Measurements from ENCODE around the gene MGA. TPM values are rescaled to one million over a fixed set of nuclear protein-coding genes. Genes with fewer than 3 reads are reported as not detected.

Gene MGA
- total RNA-seq, 4 donors from 2014 or later, result 25.3 to 39.4 (median 31.5) TPM

DNA sequence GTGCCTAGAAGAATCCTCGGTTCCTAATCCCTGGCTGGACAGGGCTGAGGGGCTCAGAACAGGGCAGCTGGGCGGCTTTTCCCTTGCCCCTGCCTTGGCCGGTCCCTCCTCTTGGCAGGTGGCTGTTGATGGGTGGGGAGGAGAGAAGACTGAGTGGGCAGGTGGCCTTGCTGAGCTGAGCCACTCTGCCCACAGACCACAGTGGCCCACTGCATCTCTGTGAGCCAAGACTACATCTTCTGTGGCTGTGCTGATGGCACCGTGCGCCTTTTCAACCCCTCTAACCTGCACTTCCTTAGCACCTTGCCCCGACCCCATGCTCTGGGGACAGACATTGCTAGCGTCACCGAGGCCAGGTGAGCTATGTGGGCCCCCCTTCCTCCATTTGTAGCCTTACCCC, 153.2 kb downstream of the MGA start:
- Histone ChIP-seq H3K27ac (replicated peaks in 1 of 4) (no peak overlapping the region), H3K4me1 (peaks cover 6 to 33% (median 14%) of the 10 kb centered on the region in 4 donors), H3K9me3 (no peaks in the 10 kb centered on the region), H3K27me3 (no peaks in the 10 kb centered on the region), H3K36me3 (peaks cover 27 to 67% (median 63%) of the 10 kb centered on the region in 4 donors), H3K4me3 (no peak overlapping the region)
- 88% methylated on average over 8 of the region's 8 CpGs for WGBS
- TF ChIP-seq EP300 (IDR thresholded peaks at IDR 0.05) (no peak), POLR2A (IDR thresholded peaks at IDR 0.05; ENCODE audit: low read depth) (no peak), POLR2AphosphoS5 (IDR thresholded peaks at IDR 0.05) (no peak)
- TF ChIP-seq, protein P1, sequence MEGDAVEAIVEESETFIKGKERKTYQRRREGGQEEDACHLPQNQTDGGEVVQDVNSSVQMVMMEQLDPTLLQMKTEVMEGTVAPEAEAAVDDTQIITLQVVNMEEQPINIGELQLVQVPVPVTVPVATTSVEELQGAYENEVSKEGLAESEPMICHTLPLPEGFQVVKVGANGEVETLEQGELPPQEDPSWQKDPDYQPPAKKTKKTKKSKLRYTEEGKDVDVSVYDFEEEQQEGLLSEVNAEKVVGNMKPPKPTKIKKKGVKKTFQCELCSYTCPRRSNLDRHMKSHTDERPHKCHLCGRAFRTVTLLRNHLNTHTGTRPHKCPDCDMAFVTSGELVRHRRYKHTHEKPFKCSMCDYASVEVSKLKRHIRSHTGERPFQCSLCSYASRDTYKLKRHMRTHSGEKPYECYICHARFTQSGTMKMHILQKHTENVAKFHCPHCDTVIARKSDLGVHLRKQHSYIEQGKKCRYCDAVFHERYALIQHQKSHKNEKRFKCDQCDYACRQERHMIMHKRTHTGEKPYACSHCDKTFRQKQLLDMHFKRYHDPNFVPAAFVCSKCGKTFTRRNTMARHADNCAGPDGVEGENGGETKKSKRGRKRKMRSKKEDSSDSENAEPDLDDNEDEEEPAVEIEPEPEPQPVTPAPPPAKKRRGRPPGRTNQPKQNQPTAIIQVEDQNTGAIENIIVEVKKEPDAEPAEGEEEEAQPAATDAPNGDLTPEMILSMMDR (IDR thresholded peaks at IDR 0.05), result no peak
- intact Hi-C loops (cut with DNase I), result loop anchor here (10.0 kb wide), 2 partner anchors 209 to 259 kb away; partner anchors contain the start of gene TYRO3
- DNase-seq (ENCODE audit: extremely low spot score), result no peak

DNA sequence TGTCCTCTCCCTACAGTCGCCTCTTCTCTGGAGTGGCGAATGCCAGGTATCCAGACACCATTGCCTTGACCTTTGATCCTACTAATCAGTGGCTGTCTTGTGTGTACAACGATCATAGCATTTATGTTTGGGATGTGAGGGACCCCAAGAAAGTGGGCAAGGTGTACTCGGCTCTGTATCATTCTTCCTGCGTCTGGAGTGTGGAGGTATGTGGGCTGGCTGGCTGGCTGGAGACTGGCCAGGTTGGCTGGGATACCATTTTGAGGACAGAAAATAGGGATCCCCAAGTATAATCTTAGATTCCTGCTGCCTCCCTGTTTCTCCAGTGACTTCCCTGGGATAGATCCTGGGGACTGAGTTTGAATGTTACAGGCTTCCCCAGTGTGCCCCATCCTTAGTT, 154.3 kb downstream of the MGA start:
- no peak overlapping the region for H3K27ac ChIP-seq (replicated peaks in 1 of 4)
- no peak overlapping the region for H3K4me3 ChIP-seq
- no peaks in the 10 kb centered on the region for H3K27me3 ChIP-seq
- H3K4me1 ChIP-seq, result peaks cover 6 to 23% (median 13%) of the 10 kb centered on the region in 4 donors
- intact Hi-C loops (cut with DNase I), result loop anchor here (10.0 kb wide), 2 partner anchors 210 to 260 kb away; partner anchors contain the start of gene TYRO3
- TF ChIP-seq EP300 (IDR thresholded peaks at IDR 0.05) (no peak), POLR2A (IDR thresholded peaks at IDR 0.05; ENCODE audit: low read depth) (no peak), POLR2AphosphoS5 (IDR thresholded peaks at IDR 0.05) (no peak)
- TF ChIP-seq, protein P1 (IDR thresholded peaks at IDR 0.05), result no peak
- no peak for DNase-seq (ENCODE audit: extremely low spot score)
- no peaks in the 10 kb centered on the region for H3K9me3 ChIP-seq
- H3K36me3 ChIP-seq, result peaks cover 38 to 78% (median 74%) of the 10 kb centered on the region in 4 donors
- WGBS, result 90% methylated on average over 5 of the region's 5 CpGs

DNA sequence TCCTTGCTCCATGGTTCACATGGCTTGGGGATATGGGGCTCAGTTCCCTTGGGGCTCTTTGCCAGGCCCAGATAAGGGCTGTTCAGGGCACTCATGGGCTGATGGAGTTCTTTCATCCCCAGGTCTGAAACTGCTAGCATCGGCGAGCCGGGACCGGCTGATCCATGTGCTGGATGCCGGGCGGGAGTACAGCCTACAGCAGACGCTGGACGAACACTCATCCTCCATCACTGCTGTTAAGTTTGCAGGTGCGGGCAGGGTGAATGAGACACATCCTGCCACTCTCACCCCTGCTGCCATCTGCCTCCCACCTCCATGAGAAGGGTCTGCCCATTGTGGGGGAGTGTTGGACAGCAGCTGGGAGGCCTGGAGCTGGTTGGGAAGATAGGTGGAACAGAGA, 156.6 kb downstream of the MGA start:
- DNase-seq (ENCODE audit: extremely low spot score), result no peak
- Histone ChIP-seq H3K4me1 (peaks cover 0 to 2% (median under 1%) of the 10 kb centered on the region in 4 donors), H3K36me3 (peaks cover 51 to 100% (median 96%) of the 10 kb centered on the region in 4 donors), H3K27me3 (no peaks in the 10 kb centered on the region), H3K9me3 (no peaks in the 10 kb centered on the region), H3K4me3 (no peak overlapping the region), H3K27ac (replicated peaks in 1 of 4) (no peak overlapping the region)
- intact Hi-C loops (cut with DNase I), result loop anchor here (10.0 kb wide), 2 partner anchors 212 to 262 kb away; partner anchors contain the start of gene TYRO3
- 94% methylated on average over 9 of the region's 9 CpGs for WGBS
- TF ChIP-seq, protein P1 (IDR thresholded peaks at IDR 0.05), result no peak
- TF ChIP-seq EP300 (IDR thresholded peaks at IDR 0.05) (no peak), POLR2A (IDR thresholded peaks at IDR 0.05; ENCODE audit: low read depth) (no peak), POLR2AphosphoS5 (IDR thresholded peaks at IDR 0.05) (no peak)

DNA sequence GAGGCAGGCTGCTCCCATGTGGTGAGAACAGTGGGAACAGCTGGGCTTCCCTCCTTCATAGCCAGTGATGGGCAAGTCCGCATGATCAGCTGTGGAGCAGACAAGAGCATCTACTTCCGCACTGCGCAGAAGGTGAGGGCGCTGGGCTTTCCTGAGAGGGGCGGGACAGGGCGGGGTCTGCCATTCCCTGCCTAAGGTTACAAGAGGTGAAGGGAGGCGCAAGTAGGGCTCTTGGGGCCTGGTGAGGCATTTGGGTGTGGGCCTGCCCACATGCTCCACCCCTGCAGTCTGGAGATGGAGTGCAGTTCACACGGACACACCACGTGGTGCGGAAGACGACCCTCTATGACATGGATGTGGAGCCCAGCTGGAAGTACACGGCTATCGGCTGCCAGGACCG, 157.1 kb downstream of the MGA start:
- H3K4me1 ChIP-seq, result no peaks in the 10 kb centered on the region
- peaks cover 57 to 100% (median 96%) of the 10 kb centered on the region in 4 donors for H3K36me3 ChIP-seq
- 79% methylated on average over 7 of the region's 14 CpGs for WGBS
- no peak for DNase-seq (ENCODE audit: extremely low spot score)
- TF ChIP-seq POLR2AphosphoS5 (IDR thresholded peaks at IDR 0.05) (no peak), EP300 (IDR thresholded peaks at IDR 0.05) (no peak), POLR2A (IDR thresholded peaks at IDR 0.05; ENCODE audit: low read depth) (no peak)
- TF ChIP-seq, protein P1 (IDR thresholded peaks at IDR 0.05), result no peak
- intact Hi-C loops (cut with DNase I), result loop anchor here (10.0 kb wide), 2 partner anchors 213 to 263 kb away; partner anchors contain the start of gene TYRO3
- no peaks in the 10 kb centered on the region for H3K9me3 ChIP-seq
- H3K27me3 ChIP-seq, result no peaks in the 10 kb centered on the region
- no peak overlapping the region for H3K27ac ChIP-seq (replicated peaks in 1 of 4)
- no peak overlapping the region for H3K4me3 ChIP-seq

All from esophagus muscularis mucosa (tissue), 4 donors.